ENCODE measurements around the gene PRELID3B. TPM values are rescaled to one million over a fixed set of nuclear protein-coding genes. Genes with fewer than 3 reads are reported as not detected.

PRELID3B gene
- total RNA-seq, 3 donors from 2014 or later (not counting 1 experiment from before 2014, with no cell fraction given) = 49.3 to 51.6 (median 51.4) TPM

DNA sequence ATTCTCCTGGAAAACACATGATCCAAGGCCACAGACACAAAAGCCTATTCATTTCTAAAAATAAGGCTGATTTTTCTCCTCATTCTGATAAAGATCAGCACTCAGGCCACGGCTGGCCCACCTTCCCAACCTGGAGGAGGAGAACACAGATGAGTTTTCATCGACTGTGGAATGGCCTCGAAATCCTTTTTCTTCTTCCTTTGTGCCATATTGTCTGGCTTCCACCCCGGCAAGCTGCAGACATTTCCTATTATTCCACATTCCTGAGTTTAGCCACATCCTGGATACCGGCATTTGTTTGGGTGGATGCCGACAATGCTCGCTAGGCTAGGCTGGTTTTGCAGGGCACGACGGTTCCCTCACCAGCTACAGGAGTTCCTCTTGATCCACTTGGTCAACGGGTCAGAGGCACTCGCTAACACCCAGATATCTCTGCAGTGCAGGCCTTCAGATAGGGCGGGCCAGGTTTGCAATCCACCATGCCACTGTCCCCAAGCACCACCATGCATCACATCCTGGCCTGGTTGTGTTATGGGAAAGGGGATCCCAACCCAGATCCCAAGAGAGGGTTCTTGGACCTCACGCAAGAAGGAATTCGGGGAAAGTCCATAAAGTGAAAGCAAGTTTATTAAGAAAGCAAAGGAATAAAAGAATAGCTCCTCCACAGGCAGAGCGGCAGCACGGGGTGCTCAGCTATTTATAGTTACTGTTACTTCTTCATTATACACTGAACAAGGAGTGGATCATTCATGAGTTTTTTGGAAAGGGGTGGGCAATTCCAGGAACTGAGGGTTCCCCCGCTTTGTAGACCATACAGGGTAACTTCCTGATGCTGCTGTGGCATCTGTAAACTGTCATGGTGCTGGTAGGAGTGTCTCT is 31.4 kb downstream of the PRELID3B start:
- no peak overlapping the region for H3K27ac Mint-ChIP-seq
- peak in 1 of 3 donors; percentile 38 for ATAC-seq

DNA sequence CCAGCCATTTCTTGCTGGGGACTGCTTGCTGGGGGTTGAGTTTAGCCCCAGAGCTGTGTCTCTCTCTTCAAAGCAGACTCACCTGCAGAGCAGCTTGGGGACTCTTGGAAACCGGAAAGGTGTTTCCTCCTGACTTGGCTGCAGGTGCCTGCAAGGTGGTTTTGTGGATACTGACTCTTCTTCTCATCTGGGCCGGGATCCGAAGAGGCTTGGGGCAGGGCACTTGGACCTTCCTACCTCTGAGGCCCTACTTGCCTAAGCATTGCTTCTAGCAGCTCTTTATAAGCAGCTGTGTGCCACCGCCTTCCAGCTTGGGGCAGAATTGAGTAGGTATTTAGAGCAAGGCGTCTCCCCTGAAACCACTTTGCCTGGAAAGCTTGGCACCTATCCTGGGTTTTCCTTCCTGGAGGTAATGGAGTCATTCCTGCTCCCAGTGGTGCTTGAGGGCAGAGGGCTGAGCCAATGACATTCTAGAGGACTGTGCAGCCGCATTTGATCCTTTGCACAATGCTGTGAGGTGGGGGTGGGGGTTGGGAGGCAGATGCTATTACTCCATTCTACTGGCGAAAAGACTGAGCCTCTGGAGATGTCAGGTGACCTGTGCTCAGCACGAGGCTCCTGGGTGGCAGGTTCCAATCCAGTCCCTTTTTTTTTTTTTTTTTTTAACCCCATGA is 32.1 kb downstream of the PRELID3B start:
- WGBS (ENCODE audit: insufficient coverage) = 88% methylated on average over 8 of the region's 8 CpGs
- intact Hi-C loops (cut with micrococcal nuclease) = no loop called here

More for the DNA sequence above, 31.4 kb downstream of the PRELID3B start:
- 82% methylated on average over 15 of the region's 17 CpGs for WGBS (ENCODE audit: insufficient coverage)
- no peaks in the 10 kb centered on the region for H3K9me3 Mint-ChIP-seq
- no peak overlapping the region for H3K4me3 Mint-ChIP-seq
- no peak for DNase-seq
- no peaks in the 10 kb centered on the region for H3K36me3 ChIP-seq (ENCODE audit: control insufficient read depth, insufficient read depth, low read length)
- H3K4me1 ChIP-seq (ENCODE audit: control insufficient read depth, insufficient read depth, low read length) = peaks cover 42% of the 10 kb centered on the region
- H3K27me3 Mint-ChIP-seq (ENCODE audit: low read depth in 2 of 2) = no peaks in the 10 kb centered on the region
- TF ChIP-seq, protein P1, sequence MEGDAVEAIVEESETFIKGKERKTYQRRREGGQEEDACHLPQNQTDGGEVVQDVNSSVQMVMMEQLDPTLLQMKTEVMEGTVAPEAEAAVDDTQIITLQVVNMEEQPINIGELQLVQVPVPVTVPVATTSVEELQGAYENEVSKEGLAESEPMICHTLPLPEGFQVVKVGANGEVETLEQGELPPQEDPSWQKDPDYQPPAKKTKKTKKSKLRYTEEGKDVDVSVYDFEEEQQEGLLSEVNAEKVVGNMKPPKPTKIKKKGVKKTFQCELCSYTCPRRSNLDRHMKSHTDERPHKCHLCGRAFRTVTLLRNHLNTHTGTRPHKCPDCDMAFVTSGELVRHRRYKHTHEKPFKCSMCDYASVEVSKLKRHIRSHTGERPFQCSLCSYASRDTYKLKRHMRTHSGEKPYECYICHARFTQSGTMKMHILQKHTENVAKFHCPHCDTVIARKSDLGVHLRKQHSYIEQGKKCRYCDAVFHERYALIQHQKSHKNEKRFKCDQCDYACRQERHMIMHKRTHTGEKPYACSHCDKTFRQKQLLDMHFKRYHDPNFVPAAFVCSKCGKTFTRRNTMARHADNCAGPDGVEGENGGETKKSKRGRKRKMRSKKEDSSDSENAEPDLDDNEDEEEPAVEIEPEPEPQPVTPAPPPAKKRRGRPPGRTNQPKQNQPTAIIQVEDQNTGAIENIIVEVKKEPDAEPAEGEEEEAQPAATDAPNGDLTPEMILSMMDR (IDR thresholded peaks at IDR 0.05) = no peak
- peaks cover 26 to 36% of the 10 kb centered on the region in 2 donors for H3K4me1 Mint-ChIP-seq
- no peaks in the 10 kb centered on the region for H3K36me3 Mint-ChIP-seq
- no peak overlapping the region for H3K4me3 ChIP-seq (ENCODE audit: low read length)
- H3K27ac ChIP-seq (ENCODE audit: low read length) = no peak overlapping the region
- H3K27me3 ChIP-seq (ENCODE audit: control insufficient read depth, insufficient read depth, low read length) = no peaks in the 10 kb centered on the region
- no peaks in the 10 kb centered on the region for H3K9me3 ChIP-seq (ENCODE audit: control insufficient read depth, insufficient read depth, low read length)
- intact Hi-C loops (cut with micrococcal nuclease) = no loop called here

DNA sequence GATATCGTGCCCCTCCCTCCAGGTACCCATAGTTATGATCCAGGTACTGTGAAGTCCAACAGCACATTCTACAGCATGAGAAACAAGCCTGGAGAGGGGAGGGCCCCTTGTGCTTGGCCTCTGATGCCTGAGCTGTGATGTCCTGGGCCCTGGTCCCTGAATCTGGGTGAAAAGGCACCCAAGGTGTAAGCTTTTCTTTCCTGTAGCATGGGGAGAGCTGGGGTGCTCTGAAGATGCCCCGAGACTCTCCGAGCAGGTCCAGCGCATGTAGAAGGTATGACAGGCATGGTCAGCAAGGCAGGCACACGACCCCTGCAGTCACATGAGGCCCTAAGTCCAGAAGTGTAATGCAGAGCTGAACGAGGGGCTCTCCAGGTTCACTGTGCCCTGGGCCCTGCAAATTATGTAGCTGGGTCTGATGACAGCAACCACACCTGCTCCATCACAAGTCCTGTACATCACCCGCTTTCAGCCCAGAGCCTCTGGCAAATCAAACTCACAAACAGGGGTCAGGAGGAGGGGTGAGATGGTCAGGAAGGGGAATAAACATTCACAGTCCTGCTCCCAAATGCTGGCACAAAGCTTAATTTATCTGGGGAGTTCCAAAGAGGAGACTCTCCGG is 33.8 kb downstream of the PRELID3B start:
- H3K4me3 Mint-ChIP-seq = peak overlapping the region; percentile 9
- TF ChIP-seq, protein P1 (IDR thresholded peaks at IDR 0.05) = no peak
- WGBS (ENCODE audit: insufficient coverage) = 94% methylated on average over 7 of the region's 8 CpGs
- H3K27ac Mint-ChIP-seq = no peak overlapping the region
- Histone ChIP-seq H3K36me3 (ENCODE audit: control insufficient read depth, insufficient read depth, low read length) (peaks cover under 1% of the 10 kb centered on the region), H3K9me3 (ENCODE audit: control insufficient read depth, insufficient read depth, low read length) (no peaks in the 10 kb centered on the region), H3K27me3 (ENCODE audit: control insufficient read depth, insufficient read depth, low read length) (no peaks in the 10 kb centered on the region), H3K4me3 (ENCODE audit: low read length) (no peak overlapping the region), H3K4me1 (ENCODE audit: control insufficient read depth, insufficient read depth, low read length) (peaks cover 52% of the 10 kb centered on the region), H3K27ac (ENCODE audit: low read length) (peak overlapping the region; percentile 31)
- H3K4me1 Mint-ChIP-seq = peaks cover 32 to 49% of the 10 kb centered on the region in 2 donors
- ATAC-seq (no peak), DNase-seq (no peak)
- no peaks in the 10 kb centered on the region for H3K9me3 Mint-ChIP-seq
- intact Hi-C loops (cut with micrococcal nuclease) = no loop called here
- no peaks in the 10 kb centered on the region for H3K27me3 Mint-ChIP-seq (ENCODE audit: low read depth in 2 of 2)
- H3K36me3 Mint-ChIP-seq = no peaks in the 10 kb centered on the region

More for the DNA sequence above, 32.1 kb downstream of the PRELID3B start:
- Mint-ChIP-seq H3K9me3 (no peaks in the 10 kb centered on the region), H3K4me1 (peaks cover 32 to 41% of the 10 kb centered on the region in 2 donors), H3K4me3 (no peak overlapping the region), H3K36me3 (no peaks in the 10 kb centered on the region), H3K27me3 (ENCODE audit: low read depth in 2 of 2) (no peaks in the 10 kb centered on the region), H3K27ac (no peak overlapping the region)
- no peaks in the 10 kb centered on the region for H3K27me3 ChIP-seq (ENCODE audit: control insufficient read depth, insufficient read depth, low read length)
- H3K27ac ChIP-seq (ENCODE audit: low read length) = no peak overlapping the region
- H3K9me3 ChIP-seq (ENCODE audit: control insufficient read depth, insufficient read depth, low read length) = no peaks in the 10 kb centered on the region
- TF ChIP-seq, protein P1 (IDR thresholded peaks at IDR 0.05) = no peak
- H3K36me3 ChIP-seq (ENCODE audit: control insufficient read depth, insufficient read depth, low read length) = no peaks in the 10 kb centered on the region
- peaks cover 48% of the 10 kb centered on the region for H3K4me1 ChIP-seq (ENCODE audit: control insufficient read depth, insufficient read depth, low read length)
- DNase-seq (peak in 1 of 2 donors; percentile 8), ATAC-seq (no peak)
- no peak overlapping the region for H3K4me3 ChIP-seq (ENCODE audit: low read length)

Data from natural killer cell (primary cell).